Cerebellar cortex (tissue), 1 donor: ENCODE results near the gene PTPRB.

ENCODE experiments used
- DNase-seq: peaks from one replicate; pipeline ENCODE4 v3.0.0-alpha.2; 2015; ENCODE audit warnings: low spot score

Gene PTPRB

GRCh38 chr12:70637303-70638085 lies at the start of gene PTPRB:
Gene PTPRB, minus strand, starts transcription at chr12:70637429. Its CDS starts 34 bp downstream, at chr12:70637395.
- no peak for DNase-seq

GRCh38 chr12:70686907-70687306 lies 49.7 kb upstream of the PTPRB start:
- DNase-seq: no peak

GRCh38 chr12:70686299-70686698 lies 49.1 kb upstream of the PTPRB start:
- no peak for DNase-seq

- DNase-seq: no peak
Observed at GRCh38 chr12:70683976-70684375, 46.7 kb upstream of the PTPRB start.

- no peak for DNase-seq
Observed at GRCh38 chr12:70671698-70672097, 34.5 kb upstream of the PTPRB start.

- DNase-seq: no peak
Observed at GRCh38 chr12:70670948-70671347, 33.7 kb upstream of the PTPRB start.

GRCh38 chr12:70667253-70667652 lies 30.0 kb upstream of the PTPRB start:
- DNase-seq: no peak

GRCh38 chr12:70666364-70666763 lies 29.1 kb upstream of the PTPRB start:
- no peak for DNase-seq

- DNase-seq: peak; percentile 42
Observed at GRCh38 chr12:70664465-70664881, 27.2 kb upstream of the PTPRB start.

GRCh38 chr12:70663838-70664237 lies 26.6 kb upstream of the PTPRB start:
- DNase-seq: no peak

- DNase-seq: no peak
Observed at GRCh38 chr12:70661466-70662161, 24.4 kb upstream of the PTPRB start.

- DNase-seq: no peak
Observed at GRCh38 chr12:70660620-70661219, 23.5 kb upstream of the PTPRB start.

GRCh38 chr12:70660002-70660604 lies 22.9 kb upstream of the PTPRB start:
- no peak for DNase-seq

GRCh38 chr12:70659077-70659606 lies 21.9 kb upstream of the PTPRB start:
- DNase-seq: no peak

- DNase-seq: no peak
Observed at GRCh38 chr12:70657616-70658286, 20.5 kb upstream of the PTPRB start.

GRCh38 chr12:70652451-70652850 lies 15.2 kb upstream of the PTPRB start:
- no peak for DNase-seq

GRCh38 chr12:70648831-70649230 lies 11.6 kb upstream of the PTPRB start:
- peak; percentile 44 for DNase-seq

GRCh38 chr12:70648191-70648590 lies 11.0 kb upstream of the PTPRB start:
- no peak for DNase-seq

GRCh38 chr12:70646850-70647249 lies 9.6 kb upstream of the PTPRB start:
- no peak for DNase-seq

- peak; percentile 23 for DNase-seq
Observed at GRCh38 chr12:70645494-70646317, 8.5 kb upstream of the PTPRB start.

- no peak for DNase-seq
Observed at GRCh38 chr12:70644861-70645260, 7.6 kb upstream of the PTPRB start.
